ENCODE data around the gene APC2.
"Not testable (repeated sequence)": the region's sequence is repeated elsewhere in the genome, so short reads cannot be mapped to it uniquely, and the experiment has no call there.

APC2 gene

GRCh38 chr19:1411255-1412191, 38.4 kb upstream of the APC2 start:
- Mint-ChIP-seq H3K27ac (peak overlapping the region; percentile 84 to 94), H3K4me3 (peak overlapping the region; percentile 95 to 97), H3K4me1 (peaks cover 79% of the 10 kb centered on the region), H3K27me3 (no peaks in the 10 kb centered on the region), H3K9me3 (no peaks in the 10 kb centered on the region)
- DNase-seq (peak in 1 of 2 donors; percentile 50), ATAC-seq (peak; percentile 23)

DNA sequence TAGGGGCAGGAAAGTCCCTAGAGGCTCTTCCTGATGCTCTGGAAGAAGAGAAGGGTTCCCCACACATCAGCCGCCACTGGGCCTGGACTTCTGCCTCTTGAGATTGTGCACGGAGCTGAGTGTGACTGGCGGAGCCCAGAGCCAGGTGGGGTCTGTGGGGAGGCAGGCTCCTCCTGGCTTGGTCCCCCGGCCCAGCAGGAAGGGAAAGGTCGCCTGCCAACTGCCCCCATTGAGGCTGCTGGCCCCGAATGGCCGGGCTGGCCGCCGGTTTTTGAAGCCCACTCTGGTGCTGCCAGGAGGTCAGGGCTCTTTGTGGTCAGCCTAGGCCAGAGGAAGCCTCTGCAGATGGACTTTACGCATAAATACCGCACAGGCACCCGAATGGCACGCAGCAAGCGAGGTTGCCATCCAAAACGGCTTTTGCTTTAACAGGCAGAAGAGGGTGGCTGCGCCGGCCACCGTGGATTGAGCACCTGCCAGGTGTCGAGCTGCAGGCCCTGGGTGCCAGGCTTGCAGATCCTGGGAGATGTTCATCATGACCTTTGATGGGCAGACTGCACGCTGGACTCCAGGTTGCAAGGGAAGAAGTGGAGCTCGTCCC, 37.5 kb upstream of the APC2 start:
- Mint-ChIP-seq H3K27me3 (no peaks in the 10 kb centered on the region), H3K4me1 (peaks cover 84% of the 10 kb centered on the region), H3K4me3 (peak overlapping the region; percentile 69 to 70), H3K9me3 (no peaks in the 10 kb centered on the region), H3K27ac (peak overlapping the region in 1 of 2 donors; percentile 42)
- ATAC-seq: no peak
- DNase-seq: no peak

GRCh38 chr19:1412995-1413800, 36.7 kb upstream of the APC2 start:
- no peak for ATAC-seq
- H3K27ac Mint-ChIP-seq: peak overlapping the region; percentile 42 to 86
- no peaks in the 10 kb centered on the region for H3K9me3 Mint-ChIP-seq
- peaks cover 88% of the 10 kb centered on the region for H3K4me1 Mint-ChIP-seq
- peak overlapping the region; percentile 22 to 36 for H3K4me3 Mint-ChIP-seq
- no peaks in the 10 kb centered on the region for H3K27me3 Mint-ChIP-seq
- no peak for DNase-seq

- peak overlapping the region in 1 of 2 donors; percentile 65 for H3K4me3 Mint-ChIP-seq
These were observed 33.7 kb upstream of the APC2 start for GRCh38 chr19:1416014-1416841.

GRCh38 chr19:1417145-1417544, 32.8 kb upstream of the APC2 start:
- peaks cover 52% of the 10 kb centered on the region for H3K4me1 Mint-ChIP-seq
- peak overlapping the region in 1 of 2 donors; percentile 85 for H3K27ac Mint-ChIP-seq
- no peak overlapping the region for H3K4me3 Mint-ChIP-seq
- ATAC-seq: no peak
- H3K9me3 Mint-ChIP-seq: no peaks in the 10 kb centered on the region
- DNase-seq: no peak
- no peaks in the 10 kb centered on the region for H3K27me3 Mint-ChIP-seq

More at GRCh38 chr19:1416014-1416841, 33.7 kb upstream of the APC2 start:
- ATAC-seq (no peak), DNase-seq (no peak)
- no peaks in the 10 kb centered on the region for H3K9me3 Mint-ChIP-seq
- H3K4me1 Mint-ChIP-seq: peaks cover 61% of the 10 kb centered on the region
- no peaks in the 10 kb centered on the region for H3K27me3 Mint-ChIP-seq
- peak overlapping the region in 1 of 2 donors; percentile 71 for H3K27ac Mint-ChIP-seq

DNA sequence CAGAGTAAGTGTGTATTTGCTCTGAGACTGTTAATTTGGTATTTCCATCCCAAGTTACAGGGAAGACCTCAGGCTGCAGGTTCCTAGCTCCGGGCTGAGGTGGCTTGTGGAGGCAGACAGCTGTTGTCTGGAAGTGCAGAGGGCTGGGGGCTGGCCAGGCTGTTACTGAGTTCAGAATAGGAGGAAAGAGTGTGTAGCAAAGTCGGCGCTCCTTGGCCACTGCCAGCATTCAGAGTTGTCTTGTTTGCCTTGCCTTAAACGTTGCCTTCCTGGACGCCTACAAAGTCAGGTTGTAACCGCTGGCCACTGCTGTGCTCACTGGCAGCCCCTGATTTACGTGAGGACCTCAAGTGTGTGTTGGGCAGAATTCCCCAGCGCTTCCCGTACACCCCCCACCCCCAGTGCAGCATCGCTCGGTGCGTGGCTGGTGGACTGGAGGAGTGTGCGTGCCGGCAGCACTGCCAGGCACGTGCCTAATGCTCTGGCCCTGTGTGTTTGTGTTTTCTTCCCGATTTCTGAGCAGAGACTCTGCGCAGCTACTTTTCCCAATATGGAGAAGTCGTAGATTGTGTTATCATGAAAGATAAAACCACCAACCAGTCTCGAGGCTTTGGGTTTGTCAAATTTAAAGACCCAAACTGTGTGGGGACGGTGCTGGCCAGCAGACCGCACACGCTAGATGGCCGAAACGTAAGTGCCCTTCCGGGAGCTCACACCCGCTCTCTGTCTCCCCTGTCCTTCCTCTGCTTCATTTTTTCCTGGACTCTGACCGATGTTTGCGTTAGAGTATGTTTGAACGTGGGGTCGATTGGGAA, 32.0 kb upstream of the APC2 start:
- DNase-seq (no peak), ATAC-seq (no peak)
- Mint-ChIP-seq H3K27ac (peak overlapping the region; percentile 16 to 85), H3K9me3 (no peaks in the 10 kb centered on the region), H3K27me3 (no peaks in the 10 kb centered on the region), H3K4me1 (peaks cover 45% of the 10 kb centered on the region), H3K4me3 (no peak overlapping the region)

- H3K9me3 Mint-ChIP-seq: no peaks in the 10 kb centered on the region
- no peak for DNase-seq
- no peak for ATAC-seq
- H3K27ac Mint-ChIP-seq: no peak overlapping the region
- no peaks in the 10 kb centered on the region for H3K27me3 Mint-ChIP-seq
- peaks cover 42% of the 10 kb centered on the region for H3K4me1 Mint-ChIP-seq
- H3K4me3 Mint-ChIP-seq: no peak overlapping the region
These were observed 31.5 kb upstream of the APC2 start for GRCh38 chr19:1418496-1418775.

GRCh38 chr19:1418951-1419738, 30.8 kb upstream of the APC2 start:
- H3K4me3 Mint-ChIP-seq: no peak overlapping the region
- no peak overlapping the region for H3K27ac Mint-ChIP-seq
- no peaks in the 10 kb centered on the region for H3K27me3 Mint-ChIP-seq
- ATAC-seq (no peak), DNase-seq (no peak)
- peaks cover 38% of the 10 kb centered on the region for H3K4me1 Mint-ChIP-seq
- H3K9me3 Mint-ChIP-seq: no peaks in the 10 kb centered on the region

DNA sequence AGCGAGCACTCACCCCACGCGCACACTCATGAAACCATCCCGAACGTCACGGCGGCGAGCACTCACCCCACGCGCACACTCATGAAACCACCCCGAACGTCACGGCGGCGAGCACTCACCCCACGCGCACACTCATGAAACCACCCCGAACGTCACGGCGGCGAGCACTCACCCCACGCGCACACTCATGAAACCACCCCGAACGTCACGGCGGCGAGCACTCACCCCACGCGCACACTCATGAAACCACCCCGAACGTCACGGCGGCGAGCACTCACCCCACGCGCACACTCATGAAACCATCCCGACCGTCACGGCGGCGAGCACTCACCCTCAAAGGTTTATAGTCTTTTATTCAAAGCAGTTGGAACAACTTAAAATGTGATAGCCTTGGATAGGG, 29.8 kb upstream of the APC2 start:
- H3K27me3 Mint-ChIP-seq, ATAC-seq, H3K27ac Mint-ChIP-seq, H3K9me3 Mint-ChIP-seq, DNase-seq, H3K4me3 Mint-ChIP-seq: not testable (repeated sequence)
- peaks cover 32% of the 10 kb centered on the region for H3K4me1 Mint-ChIP-seq

GRCh38 chr19:1420590-1420989, 29.3 kb upstream of the APC2 start:
- no peak for DNase-seq

GRCh38 chr19:1421218-1421957, 28.5 kb upstream of the APC2 start:
- H3K4me1 Mint-ChIP-seq: peaks cover 18% of the 10 kb centered on the region
- no peak overlapping the region for H3K4me3 Mint-ChIP-seq
- no peak overlapping the region for H3K27ac Mint-ChIP-seq
- H3K27me3 Mint-ChIP-seq: no peaks in the 10 kb centered on the region
- DNase-seq: no peak
- H3K9me3 Mint-ChIP-seq: no peaks in the 10 kb centered on the region
- peak; percentile 18 for ATAC-seq

More at GRCh38 chr19:1420590-1420989, 29.3 kb upstream of the APC2 start:
- no peak for ATAC-seq
- peaks cover 26% of the 10 kb centered on the region for H3K4me1 Mint-ChIP-seq
- no peaks in the 10 kb centered on the region for H3K9me3 Mint-ChIP-seq
- no peaks in the 10 kb centered on the region for H3K27me3 Mint-ChIP-seq
- H3K4me3 Mint-ChIP-seq: no peak overlapping the region
- H3K27ac Mint-ChIP-seq: no peak overlapping the region

DNA sequence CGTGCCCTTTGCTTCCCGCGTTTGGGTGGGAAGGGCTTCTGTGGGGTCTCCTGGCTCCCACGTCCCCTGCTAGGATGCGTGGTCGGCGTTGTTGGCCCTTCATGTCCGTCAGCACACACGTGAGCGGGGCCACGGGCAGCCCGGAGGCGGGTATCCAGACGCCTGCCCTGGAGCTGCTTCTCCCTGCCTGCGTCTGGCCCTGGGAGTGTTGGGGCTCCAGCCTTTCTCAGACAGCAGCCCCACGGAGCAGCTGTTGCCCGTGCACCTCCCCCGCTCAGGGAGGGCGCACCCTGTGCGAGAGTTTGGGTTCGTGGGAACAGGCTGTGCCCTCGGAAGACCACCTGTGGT, 28.0 kb upstream of the APC2 start:
- Mint-ChIP-seq H3K27me3 (no peaks in the 10 kb centered on the region), H3K9me3 (no peaks in the 10 kb centered on the region), H3K4me1 (peaks cover 14% of the 10 kb centered on the region), H3K4me3 (no peak overlapping the region), H3K27ac (no peak overlapping the region)
- ATAC-seq (peak; percentile 20), DNase-seq (no peak)

- DNase-seq (no peak), ATAC-seq (peak; percentile 10)
- H3K4me3 Mint-ChIP-seq: no peak overlapping the region
- H3K9me3 Mint-ChIP-seq: no peaks in the 10 kb centered on the region
- peaks cover 10% of the 10 kb centered on the region for H3K4me1 Mint-ChIP-seq
- no peak overlapping the region for H3K27ac Mint-ChIP-seq
- no peaks in the 10 kb centered on the region for H3K27me3 Mint-ChIP-seq
These were observed 27.6 kb upstream of the APC2 start for GRCh38 chr19:1422360-1422759.

All from stimulated activated naive CD8-positive, alpha-beta T cell treated with anti-CD3 and anti-CD28 coated beads, Interleukin-15, amount 100 ng/mL, for 72 hours (primary cell).